ENCODE measurements around the gene ALKBH7. TPM values are rescaled to one million over a fixed set of nuclear protein-coding genes. Genes with fewer than 3 reads are reported as not detected.

Gene ALKBH7
- total RNA-seq, 2 experiments from 2014 or later, result 61.0 to 75.9 TPM

GRCh38 chr19:6326815-6327214 lies 45.8 kb upstream of the ALKBH7 start:
- no TSS peak for BruUV-seq (replicated peaks)
- POLR2A ChIA-PET, result interaction anchor here (0.6 kb wide), 1 partner anchor 579 kb away, joined by 3 read pairs; no protein-coding TSS in a partner anchor
- Histone ChIP-seq H3K79me2 (ENCODE audit: insufficient read depth, low read depth, low read length) (no peaks in the 10 kb centered on the region), H3K4me1 (ENCODE audit: insufficient read depth, low read length, poor library complexity, severe bottlenecking) (no peaks in the 10 kb centered on the region), H3K27ac (ENCODE audit: low read depth, low read length, poor library complexity, severe bottlenecking) (no peak overlapping the region), H3K9me2 (ENCODE audit: insufficient read depth, low read length) (no peaks in the 10 kb centered on the region), H3K4me3 (ENCODE audit: low read depth, low read length, poor library complexity, severe bottlenecking) (no peak overlapping the region), H2AFZ (ENCODE audit: low read length) (no peak overlapping the region), H3K9me3 (ENCODE audit: low read length) (no peaks in the 10 kb centered on the region), H3K4me2 (ENCODE audit: low read length) (no peak overlapping the region), H3K36me3 (ENCODE audit: insufficient read depth, low read length) (no peaks in the 10 kb centered on the region), H4K20me1 (ENCODE audit: insufficient read depth, low read length) (no peaks in the 10 kb centered on the region)
- CTCF ChIA-PET (ENCODE audit: unreplicated experiment), result interaction anchor here (0.5 kb wide), 1 partner anchor 662 kb away, joined by 3 read pairs; no protein-coding TSS in a partner anchor
- intact Hi-C loops (cut with micrococcal nuclease; ENCODE audit: unreplicated experiment), result no loop called here
- DNase-seq (ENCODE audit: low spot score), result no peak
- TF ChIP-seq EZH2phosphoT487 (IDR thresholded peaks at IDR 0.05; ENCODE audit: borderline replicate concordance, low read depth, low read length) (no peak), CTCF (conservative IDR thresholded peaks at IDR 0.05; ENCODE audit: low read length) (no peak)

- CTCF ChIA-PET (ENCODE audit: unreplicated experiment), result no interaction called here
- no peaks in the 10 kb centered on the region for H4K20me1 ChIP-seq (ENCODE audit: insufficient read depth, low read length)
- H3K9me2 ChIP-seq (ENCODE audit: insufficient read depth, low read length), result no peaks in the 10 kb centered on the region
- H3K4me3 ChIP-seq (ENCODE audit: low read depth, low read length, poor library complexity, severe bottlenecking), result no peak within 1 kb of the TSS
- H3K79me2 ChIP-seq (ENCODE audit: insufficient read depth, low read depth, low read length), result no peaks in the 10 kb centered on the region
- POLR2A ChIA-PET, result no interaction called here
- no TSS peak for BruUV-seq (replicated peaks)
- intact Hi-C loops (cut with micrococcal nuclease; ENCODE audit: unreplicated experiment), result no loop called here
- no peak for TF ChIP-seq EZH2phosphoT487 (IDR thresholded peaks at IDR 0.05; ENCODE audit: borderline replicate concordance, low read depth, low read length)
- no peak for TF ChIP-seq CTCF (conservative IDR thresholded peaks at IDR 0.05; ENCODE audit: low read length)
- H3K27ac ChIP-seq (ENCODE audit: low read depth, low read length, poor library complexity, severe bottlenecking), result no peak within 1 kb of the TSS
- no peaks in the 10 kb centered on the region for H3K4me1 ChIP-seq (ENCODE audit: insufficient read depth, low read length, poor library complexity, severe bottlenecking)
- H3K4me2 ChIP-seq (ENCODE audit: low read length), result no peak within 1 kb of the TSS
- H3K36me3 ChIP-seq (ENCODE audit: insufficient read depth, low read length), result no peaks in the 10 kb centered on the region
- no peaks in the 10 kb centered on the region for H3K9me3 ChIP-seq (ENCODE audit: low read length)
- DNase-seq (ENCODE audit: low spot score), result no peak
- H2AFZ ChIP-seq (ENCODE audit: low read length), result no peak within 1 kb of the TSS
Measured at GRCh38 chr19:6333439-6333838, 39.2 kb upstream of the ALKBH7 start, which contains the start of gene ACER1. ACER1 (minus strand) TSS chr19:6333612; CDS start chr19:6333551, 61 bp downstream.

GRCh38 chr19:6334490-6335285 lies 37.9 kb upstream of the ALKBH7 start:
- no peak overlapping the region for H3K27ac ChIP-seq (ENCODE audit: low read depth, low read length, poor library complexity, severe bottlenecking)
- H3K9me3 ChIP-seq (ENCODE audit: low read length), result no peaks in the 10 kb centered on the region
- no peak for DNase-seq (ENCODE audit: low spot score)
- BruUV-seq (replicated peaks), result no TSS peak
- H4K20me1 ChIP-seq (ENCODE audit: insufficient read depth, low read length), result no peaks in the 10 kb centered on the region
- ChIA-PET CTCF (ENCODE audit: unreplicated experiment) (no interaction called here), POLR2A (no interaction called here)
- TF ChIP-seq CTCF (conservative IDR thresholded peaks at IDR 0.05; ENCODE audit: low read length) (no peak), EZH2phosphoT487 (IDR thresholded peaks at IDR 0.05; ENCODE audit: borderline replicate concordance, low read depth, low read length) (no peak)
- H3K4me2 ChIP-seq (ENCODE audit: low read length), result no peak overlapping the region
- no peaks in the 10 kb centered on the region for H3K9me2 ChIP-seq (ENCODE audit: insufficient read depth, low read length)
- H3K4me3 ChIP-seq (ENCODE audit: low read depth, low read length, poor library complexity, severe bottlenecking), result no peak overlapping the region
- intact Hi-C loops (cut with micrococcal nuclease; ENCODE audit: unreplicated experiment), result no loop called here
- no peak overlapping the region for H2AFZ ChIP-seq (ENCODE audit: low read length)
- no peaks in the 10 kb centered on the region for H3K79me2 ChIP-seq (ENCODE audit: insufficient read depth, low read depth, low read length)
- H3K36me3 ChIP-seq (ENCODE audit: insufficient read depth, low read length), result no peaks in the 10 kb centered on the region
- H3K4me1 ChIP-seq (ENCODE audit: insufficient read depth, low read length, poor library complexity, severe bottlenecking), result no peaks in the 10 kb centered on the region
